Esophagus muscularis mucosa (tissue), 4 donors: ENCODE results near the gene CCT6A. TPM values are rescaled to one million over a fixed set of nuclear protein-coding genes. Genes with fewer than 3 reads are reported as not detected.
"Not testable (repeated sequence)": the region's sequence is repeated elsewhere in the genome, so short reads cannot be mapped to it uniquely, and the experiment has no call there.

Experiments
- DNase-seq: peaks from one replicate; pipeline ENCODE4 v3.0.0-alpha.2; 2017; ENCODE audit errors: extremely low spot score
- H3K27ac ChIP-seq, 4 donors: fragments of 200-600 bp; sonication (generic); replicated peaks in 1 of 4; 1 replicate in 3 of 4; 2 replicates in 1 of 4; pipeline ENCODE4 v1.5.1; 2016 to 2019; ENCODE audit warnings: mild to moderate bottlenecking in 1 of 4
- H3K27me3 ChIP-seq, 4 donors: fragments of 200-600 bp; sonication (generic); one replicate each; pipeline versions ENCODE4 v1.5.1 to v1.6.0; 2016 to 2019
- H3K36me3 ChIP-seq, 4 donors: fragments of 200-600 bp; sonication (generic); one replicate each; pipeline ENCODE4 v1.5.1; 2016 to 2019
- H3K4me1 ChIP-seq, 4 donors: fragments of 200-600 bp; sonication (generic); one replicate each; pipeline ENCODE4 v1.5.1; 2016 to 2019
- H3K4me3 ChIP-seq, 4 donors: fragments of 200-600 bp; sonication (generic); 1 replicate in 2 of 4; 2 replicates in 2 of 4; pipeline ENCODE4 v1.5.1; 2016 to 2019; ENCODE audit warnings: mild to moderate bottlenecking in 4 of 4, moderate library complexity in 1 of 4
- H3K9me3 ChIP-seq, 4 donors: fragments of 200-600 bp; sonication (generic); 1 replicate in 3 of 4; 2 replicates in 1 of 4; pipeline ENCODE4 v1.5.1; 2016 to 2019
- EP300 ChIP-seq: sonication (generic); formaldehyde crosslinking; IDR thresholded peaks from one replicate; pipeline ENCODE4 v1.6.1; 2017; ENCODE audit warnings: antibody characterized with exemption
- POLR2A ChIP-seq: fragments of 450-650 bp; IDR thresholded peaks from one replicate; pipeline ENCODE4 v1.6.1; 2017; ENCODE audit warnings: antibody characterized with exemption, moderate library complexity, mild to moderate bottlenecking, low read depth
- POLR2AphosphoS5 ChIP-seq, 2 donors: sonication (generic); formaldehyde crosslinking; IDR thresholded peaks; one replicate each; pipeline ENCODE4 v1.6.1; 2017; ENCODE audit warnings: antibody characterized with exemption in 2 of 2
- WGBS: methylation state at CpG from one replicate; pipeline ENCODE4 v1.1.5; 2018; 5-methylcytosine and 5-hydroxymethylcytosine counted together
- intact Hi-C: fragments of 100-400 bp; cut with DNase I; formaldehyde crosslinking; loops from one replicate; pipeline ENCODE4 v1.15.1; 2023
- small RNA-seq, 3 donors: library from RNA; depleted of rRNA; stranded (forward); fragments of <200 nt; gene quantifications; one replicate each; pipeline ENCODE3, GENCODE V24; 2016
- total RNA-seq, 4 donors: library from RNA; depleted of rRNA; stranded (reverse); fragments of >200 nt; gene quantifications; one replicate each; pipeline versions ENCODE4 v1.1.0 to v1.2.1, GENCODE V29; 2016
- TF ChIP-seq, protein P1 (sequence below), 3 experiments: fragments of 200-600 bp in 2 of 3; fragments of 450-650 bp in 1 of 3; sonication (generic) in 2 of 3; IDR thresholded peaks; one replicate each; pipeline ENCODE4 v1.5.1; 2017 to 2019; ENCODE audit warnings: antibody characterized with exemption in 3 of 3, mild to moderate bottlenecking in 2 of 3, moderate library complexity in 1 of 3

CCT6A gene
- total RNA-seq, 4 donors from 2014 or later = 86.6 to 104 (median 87.9) TPM

DNA sequence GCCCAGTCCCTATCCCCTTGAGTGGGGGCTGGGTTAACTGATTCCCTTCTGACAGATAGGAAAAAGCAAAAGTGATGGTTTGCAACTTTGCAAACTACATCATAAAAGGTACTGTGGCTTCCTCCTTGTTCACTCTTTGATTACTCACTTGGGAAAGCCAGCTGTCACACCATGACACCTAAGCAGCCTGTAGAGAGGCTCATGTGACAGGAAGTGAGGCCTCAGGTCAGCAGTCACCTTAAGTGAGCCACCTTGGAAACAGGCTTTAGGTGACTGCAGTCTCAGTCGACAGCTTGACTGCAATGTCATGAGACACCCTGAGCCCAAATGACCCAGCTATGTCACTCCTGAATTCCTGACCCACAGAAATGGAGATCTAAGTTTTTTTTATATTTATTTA lies 59.0 kb downstream of the CCT6A start:
- no peak overlapping the region for H3K4me3 ChIP-seq
- H3K9me3 ChIP-seq = no peaks in the 10 kb centered on the region
- H3K27me3 ChIP-seq = peaks cover 0 to 21% (median under 1%) of the 10 kb centered on the region in 4 donors
- H3K36me3 ChIP-seq = no peaks in the 10 kb centered on the region
- TF ChIP-seq EP300 (no peak), POLR2AphosphoS5 (IDR thresholded peaks at IDR 0.05) (no peak), POLR2A (no peak)
- TF ChIP-seq, protein P1, sequence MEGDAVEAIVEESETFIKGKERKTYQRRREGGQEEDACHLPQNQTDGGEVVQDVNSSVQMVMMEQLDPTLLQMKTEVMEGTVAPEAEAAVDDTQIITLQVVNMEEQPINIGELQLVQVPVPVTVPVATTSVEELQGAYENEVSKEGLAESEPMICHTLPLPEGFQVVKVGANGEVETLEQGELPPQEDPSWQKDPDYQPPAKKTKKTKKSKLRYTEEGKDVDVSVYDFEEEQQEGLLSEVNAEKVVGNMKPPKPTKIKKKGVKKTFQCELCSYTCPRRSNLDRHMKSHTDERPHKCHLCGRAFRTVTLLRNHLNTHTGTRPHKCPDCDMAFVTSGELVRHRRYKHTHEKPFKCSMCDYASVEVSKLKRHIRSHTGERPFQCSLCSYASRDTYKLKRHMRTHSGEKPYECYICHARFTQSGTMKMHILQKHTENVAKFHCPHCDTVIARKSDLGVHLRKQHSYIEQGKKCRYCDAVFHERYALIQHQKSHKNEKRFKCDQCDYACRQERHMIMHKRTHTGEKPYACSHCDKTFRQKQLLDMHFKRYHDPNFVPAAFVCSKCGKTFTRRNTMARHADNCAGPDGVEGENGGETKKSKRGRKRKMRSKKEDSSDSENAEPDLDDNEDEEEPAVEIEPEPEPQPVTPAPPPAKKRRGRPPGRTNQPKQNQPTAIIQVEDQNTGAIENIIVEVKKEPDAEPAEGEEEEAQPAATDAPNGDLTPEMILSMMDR (IDR thresholded peaks at IDR 0.05) = no peak
- intact Hi-C loops = no loop called here
- H3K27ac ChIP-seq = no peak overlapping the region
- 60% methylated on average over 1 of the region's 1 CpG for WGBS
- DNase-seq = no peak
- peaks cover 0 to 8% (median 7%) of the 10 kb centered on the region in 4 donors for H3K4me1 ChIP-seq

DNA sequence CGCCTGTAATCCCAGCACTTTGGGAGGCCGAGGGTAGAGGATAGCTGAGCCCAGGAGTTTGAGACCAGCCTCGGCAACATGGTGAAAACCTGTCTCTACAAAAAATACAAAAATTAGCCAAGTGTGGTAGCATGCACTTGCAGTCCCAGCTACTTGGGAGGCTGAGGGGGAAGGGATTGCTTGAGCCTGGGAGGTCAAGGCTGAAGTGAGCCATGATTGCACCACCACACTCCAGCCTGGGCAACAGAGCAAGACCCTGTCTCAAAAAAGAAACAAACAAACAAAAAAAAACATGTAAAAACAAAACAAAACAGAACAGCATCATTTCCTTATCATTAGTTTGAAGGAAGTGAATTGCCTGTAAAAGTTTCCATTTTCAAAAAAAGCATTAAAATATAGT lies 60.7 kb downstream of the CCT6A start:
- intact Hi-C loops, H3K4me1 ChIP-seq, H3K27ac ChIP-seq, H3K36me3 ChIP-seq, H3K9me3 ChIP-seq, H3K4me3 ChIP-seq, DNase-seq: not testable (repeated sequence)
- 75% methylated on average over 3 of the region's 3 CpGs for WGBS
- H3K27me3 ChIP-seq = peaks cover 0 to 37% (median 8%) of the 10 kb centered on the region in 4 donors

Small RNA genes lying within 50 kb of the gene (small RNA-seq; reads per million reads assigned to genes)
- 0 reads per million in 3 donors for gene SNORA15
- 0 reads per million in 3 donors for gene SNORA22B

Other genes with a start within 250 kb of the CCT6A start
- not detected for gene SEPTIN14, start 189.0 kb upstream of the CCT6A start, total RNA-seq
- 1 to 10 TPM; 1.9 to 3.6 (median 3.1) TPM for gene ZNF713, start 164.3 kb upstream of the CCT6A start, total RNA-seq
- 10 to 100 TPM in 3 of 4 donors, 1 to 10 TPM in 1; 7.9 to 16.4 (median 15.7) TPM for gene MRPS17, start 99.9 kb upstream of the CCT6A start, total RNA-seq
- 100 to 1,000 TPM in 3 of 4 donors, 10 to 100 TPM in 1; 93.3 to 131 (median 116) TPM for gene NIPSNAP2, start 87.2 kb upstream of the CCT6A start, total RNA-seq
- gene PSPH, start 321 bp upstream of the CCT6A start, total RNA-seq = 10 to 100 TPM in 3 of 4 donors, 1 to 10 TPM in 1; 9.1 to 15.9 (median 13.1) TPM
- 10 to 100 TPM; 71.4 to 93.2 (median 80.8) TPM for gene SUMF2, start 12.5 kb downstream of the CCT6A start, total RNA-seq
- gene PHKG1, start 41.2 kb downstream of the CCT6A start, total RNA-seq = 1 to 10 TPM in 2 of 4 donors, under 1 TPM in 2; 0.26 to 1.7 (median 0.94) TPM
- gene CHCHD2, start 54.7 kb downstream of the CCT6A start, total RNA-seq = 100 to 1,000 TPM; 212 to 416 (median 327) TPM
- gene NUPR2, start 64.7 kb downstream of the CCT6A start, total RNA-seq = not detected